Stimulated activated CD8-positive, alpha-beta memory T cell treated with anti-CD3 and anti-CD28 coated beads, Interleukin-15, amount 100 ng/mL, for 48 hours (primary cell): ENCODE measurements around the gene TNFRSF13B.
"Not testable (repeated sequence)": the region's sequence is repeated elsewhere in the genome, so short reads cannot be mapped to it uniquely, and the experiment has no call there.

Source experiments
- DNase-seq, 2 donors: peaks; one replicate each; pipeline ENCODE4 v3.0.0-alpha.2; 2020; ENCODE audit warnings: low read depth in 2 of 2

The TNFRSF13B gene

GRCh38 chr17:16911141-16911937, 60.6 kb downstream of the TNFRSF13B start:
- DNase-seq = no peak

- no peak for DNase-seq
Observed at GRCh38 chr17:16910341-16910740, 61.6 kb downstream of the TNFRSF13B start.

GRCh38 chr17:16909472-16910246, 62.3 kb downstream of the TNFRSF13B start:
- DNase-seq = no peak

GRCh38 chr17:16908273-16908672, 63.6 kb downstream of the TNFRSF13B start:
- DNase-seq = no peak

GRCh38 chr17:16906680-16907079, 65.2 kb downstream of the TNFRSF13B start:
- no peak for DNase-seq

- DNase-seq = no peak
Observed at GRCh38 chr17:16905593-16906191, 66.2 kb downstream of the TNFRSF13B start.

GRCh38 chr17:16903070-16903469, 68.8 kb downstream of the TNFRSF13B start:
- DNase-seq = not testable (repeated sequence)

- DNase-seq = no peak
Observed at GRCh38 chr17:16900288-16900882, 71.5 kb downstream of the TNFRSF13B start.

- DNase-seq = not testable (repeated sequence)
Observed at GRCh38 chr17:16897211-16897896, 74.6 kb downstream of the TNFRSF13B start.

- DNase-seq = not testable (repeated sequence)
Observed at GRCh38 chr17:16896235-16896634, 75.7 kb downstream of the TNFRSF13B start.

GRCh38 chr17:16893527-16893926, 78.4 kb downstream of the TNFRSF13B start:
- not testable (repeated sequence) for DNase-seq

GRCh38 chr17:16892876-16893454, 79.0 kb downstream of the TNFRSF13B start:
- DNase-seq = not testable (repeated sequence)

- no peak for DNase-seq
Observed at GRCh38 chr17:16889088-16889465, 82.8 kb downstream of the TNFRSF13B start.
